ENCODE measurements around the gene PTCH1.

GRCh38 chr9:95436416-95436815 is 80.4 kb downstream of the PTCH1 start:
- TF ChIP-seq, protein P1, sequence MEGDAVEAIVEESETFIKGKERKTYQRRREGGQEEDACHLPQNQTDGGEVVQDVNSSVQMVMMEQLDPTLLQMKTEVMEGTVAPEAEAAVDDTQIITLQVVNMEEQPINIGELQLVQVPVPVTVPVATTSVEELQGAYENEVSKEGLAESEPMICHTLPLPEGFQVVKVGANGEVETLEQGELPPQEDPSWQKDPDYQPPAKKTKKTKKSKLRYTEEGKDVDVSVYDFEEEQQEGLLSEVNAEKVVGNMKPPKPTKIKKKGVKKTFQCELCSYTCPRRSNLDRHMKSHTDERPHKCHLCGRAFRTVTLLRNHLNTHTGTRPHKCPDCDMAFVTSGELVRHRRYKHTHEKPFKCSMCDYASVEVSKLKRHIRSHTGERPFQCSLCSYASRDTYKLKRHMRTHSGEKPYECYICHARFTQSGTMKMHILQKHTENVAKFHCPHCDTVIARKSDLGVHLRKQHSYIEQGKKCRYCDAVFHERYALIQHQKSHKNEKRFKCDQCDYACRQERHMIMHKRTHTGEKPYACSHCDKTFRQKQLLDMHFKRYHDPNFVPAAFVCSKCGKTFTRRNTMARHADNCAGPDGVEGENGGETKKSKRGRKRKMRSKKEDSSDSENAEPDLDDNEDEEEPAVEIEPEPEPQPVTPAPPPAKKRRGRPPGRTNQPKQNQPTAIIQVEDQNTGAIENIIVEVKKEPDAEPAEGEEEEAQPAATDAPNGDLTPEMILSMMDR (conservative IDR thresholded peaks at IDR 0.05): no peak
- no peak for TF ChIP-seq EZH2 (IDR thresholded peaks at IDR 0.05; ENCODE audit: low read depth)

All from PC-9 (cell line).